HCT116 (cell line): ENCODE measurements around the gene HAND1. TPM values are rescaled to one million over a fixed set of nuclear protein-coding genes. Genes with fewer than 3 reads are reported as not detected.

Experiments
- ATAC-seq: fragments of 200-7000 bp; cut with Tn5 transposase; 2 replicates; pipeline ENCODE4 v1.9.1; 2020; ENCODE audit warnings: mild to moderate bottlenecking, moderate library complexity
- BruUV-seq: library from RNA; stranded (reverse); fragments of 400-500 nt; replicated peaks from 2 replicates; lab custom pipeline; 2021; lab: Mats Ljungman, UMichigan
- CTCF ChIA-PET: fragments of 300-600 bp; sonication (Branson Sonifier 250); formaldehyde crosslinking; loops from one replicate; lab custom pipeline; 2021; ENCODE audit warnings: antibody characterized with exemption; lab: Charles Lee
- POLR2A ChIA-PET: fragments of 300-600, 350-600 bp; sonication (Branson Sonifier 250); formaldehyde crosslinking; loops from one replicate; lab custom pipeline; 2021; ENCODE audit warnings: antibody characterized with exemption; lab: Charles Lee
- RAD21 ChIA-PET, 2 experiments: fragments of 300-600 bp; sonication (Branson Sonifier 250); formaldehyde crosslinking; loops; one replicate each; lab custom pipeline; 2023; ENCODE audit warnings: low total read pairs in 2 of 2; ENCODE audit not compliant: uncharacterized antibody in 2 of 2, unreplicated experiment in 2 of 2, low non-redundant PET in 1 of 2; lab: Charles Lee
- DNase-seq: peaks from one replicate; pipeline ENCODE4 v3.0.0-alpha.2; 2010; ENCODE audit warnings: low read depth, low spot score
- H2AFZ ChIP-seq: fragments of 200-600 bp; shearing (Covaris generic), sonication (generic); 2 replicates; pipeline ENCODE4 v1.6.1; 2017; ENCODE audit warnings: low read depth, mixed run types, mixed read lengths, antibody characterized with exemption, low read length; ENCODE audit not compliant: poor library complexity, severe bottlenecking
- H3K27ac ChIP-seq: 2 replicates; pipeline ENCODE4 v1.5.1; 2012; ENCODE audit warnings: low read depth, low read length
- H3K27me3 ChIP-seq: fragments of 200-600 bp; sonication (generic); 2 replicates; pipeline ENCODE4 v1.6.1; 2016; ENCODE audit warnings: mixed run types, low read length, mixed read lengths; ENCODE audit not compliant: insufficient read depth
- H3K36me3 ChIP-seq, 2 experiments: fragments of 200-500 bp in 1 of 2; fragments of 200-600 bp in 1 of 2; sonication (Bioruptor generic) in 1 of 2; sonication (generic) in 1 of 2; 2 replicates each; pipeline versions ENCODE4 v1.5.1 to v1.6.1; 2014 to 2016; ENCODE audit warnings: low read length in 2 of 2, inconsistent platforms in 1 of 2, mixed read lengths in 1 of 2, mixed run types in 1 of 2; ENCODE audit not compliant: insufficient read depth in 2 of 2, control insufficient read depth in 1 of 2
- H3K4me1 ChIP-seq, 2 experiments: fragments of 200-600 bp in 1 of 2; sonication (generic) in 1 of 2; 2 replicates each; pipeline versions ENCODE4 v1.5.1 to v1.6.1; 2012 to 2017; ENCODE audit warnings: low read length in 2 of 2, inconsistent platforms in 1 of 2, mild to moderate bottlenecking in 1 of 2, mixed read lengths in 1 of 2, mixed run types in 1 of 2, moderate library complexity in 1 of 2; ENCODE audit not compliant: insufficient read depth in 2 of 2, control insufficient read depth in 1 of 2
- H3K4me2 ChIP-seq: fragments of 200-600 bp; sonication (generic); 2 replicates; pipeline ENCODE4 v1.6.1; 2017; ENCODE audit warnings: mixed run types, low read length, mixed read lengths
- H3K4me3 ChIP-seq, 2 experiments: fragments of 200-600 bp in 1 of 2; sonication (generic) in 1 of 2; replicated peaks in 1 of 2; 2 replicates each; pipeline ENCODE4 v1.5.1; 2011 to 2016; ENCODE audit warnings: low read length in 2 of 2, control low read depth in 1 of 2, low read depth in 1 of 2, mild to moderate bottlenecking in 1 of 2, mixed read lengths in 1 of 2, mixed run types in 1 of 2
- H3K79me2 ChIP-seq: fragments of 200-600 bp; sonication (generic); 2 replicates; pipeline ENCODE4 v1.6.1; 2017; ENCODE audit warnings: mild to moderate bottlenecking, mixed run types, low read length, moderate library complexity, mixed read lengths; ENCODE audit not compliant: insufficient read depth
- H3K9ac ChIP-seq: fragments of 200-600 bp; sonication (generic); 2 replicates; pipeline ENCODE4 v1.6.1; 2016; ENCODE audit warnings: low read length, mixed read lengths
- H3K9me2 ChIP-seq: fragments of 200-600 bp; sonication (generic), shearing (Covaris generic); 2 replicates; pipeline ENCODE4 v1.6.1; 2017; ENCODE audit warnings: mixed run types, mild to moderate bottlenecking, moderate library complexity; ENCODE audit not compliant: insufficient read depth
- H3K9me3 ChIP-seq, 2 experiments: fragments of 200-500 bp in 1 of 2; fragments of 200-600 bp in 1 of 2; sonication (Bioruptor generic) in 1 of 2; sonication (generic) in 1 of 2; 2 replicates each; pipeline ENCODE4 v1.6.1; 2014 to 2017; ENCODE audit warnings: low read length in 2 of 2, mixed read lengths in 2 of 2, inconsistent platforms in 1 of 2, low read depth in 1 of 2, mild to moderate bottlenecking in 1 of 2, mixed run types in 1 of 2, moderate library complexity in 1 of 2; ENCODE audit not compliant: control insufficient read depth in 1 of 2, insufficient read depth in 1 of 2
- H4K20me1 ChIP-seq: fragments of 200-600 bp; sonication (generic), shearing (Covaris generic); 2 replicates; pipeline ENCODE4 v1.6.1; 2017; ENCODE audit warnings: mixed run types, mild to moderate bottlenecking, moderate library complexity; ENCODE audit not compliant: insufficient read depth
- ATF3 ChIP-seq: IDR thresholded peaks from 2 replicates; pipeline ENCODE4 v1.6.1; 2012
- CEBPB ChIP-seq: IDR thresholded peaks from 2 replicates; pipeline ENCODE4 v1.6.1; 2012; ENCODE audit warnings: low read depth
- CTCF ChIP-seq, 3 experiments: fragments of 200-600 bp in 1 of 3; sonication (generic) in 1 of 3; IDR thresholded peaks in 2 of 3; conservative IDR thresholded peaks in 1 of 3; 2 replicates each; pipeline ENCODE4 v1.5.1; 2012 to 2017; ENCODE audit warnings: low read depth in 2 of 3, low read length in 2 of 3, antibody characterized with exemption in 1 of 3, borderline replicate concordance in 1 of 3, control low read depth in 1 of 3, mild to moderate bottlenecking in 1 of 3, mixed read lengths in 1 of 3, mixed run types in 1 of 3, moderate library complexity in 1 of 3; ENCODE audit not compliant: insufficient read depth in 1 of 3
- ELF1 ChIP-seq: IDR thresholded peaks from 2 replicates; pipeline ENCODE4 v1.6.1; 2012; ENCODE audit warnings: low read depth, borderline replicate concordance
- EZH2 ChIP-seq: fragments of 200-600 bp; sonication (generic); IDR thresholded peaks from 2 replicates; pipeline ENCODE4 v1.6.1; 2017; ENCODE audit warnings: antibody characterized with exemption, mixed run types
- EZH2phosphoT487 ChIP-seq: fragments of 200-600 bp; IDR thresholded peaks from 2 replicates; pipeline ENCODE4 v1.6.1; 2018; ENCODE audit warnings: antibody characterized with exemption, borderline replicate concordance
- FOSL1 ChIP-seq: IDR thresholded peaks from 2 replicates; pipeline ENCODE4 v1.6.1; 2012; ENCODE audit warnings: low read depth
- POLR2A ChIP-seq: IDR thresholded peaks from 2 replicates; pipeline ENCODE4 v1.7.0; 2011; ENCODE audit warnings: borderline replicate concordance; ENCODE audit not compliant: insufficient read depth, insufficient read length; ENCODE audit errors: extremely low read depth
- POLR2AphosphoS5 ChIP-seq: IDR thresholded peaks from 2 replicates; pipeline ENCODE4 v1.6.1; 2011; ENCODE audit warnings: mild to moderate bottlenecking, low read depth, low read length, moderate library complexity
- TCF7L2 ChIP-seq: IDR thresholded peaks from 2 replicates; pipeline ENCODE4 v1.7.0; 2011; ENCODE audit warnings: borderline replicate concordance, inconsistent platforms; ENCODE audit not compliant: insufficient read depth, insufficient read length; ENCODE audit errors: extremely low read depth
- YY1 ChIP-seq: IDR thresholded peaks from 2 replicates; pipeline ENCODE4 v1.6.1; 2011; ENCODE audit warnings: low read length, low read depth, moderate library complexity, mild to moderate bottlenecking; ENCODE audit not compliant: insufficient replicate concordance; ENCODE audit errors: extremely low read depth
- ZNF274 ChIP-seq: fragments of 200-500 bp; sonication (Bioruptor generic); IDR thresholded peaks from 2 replicates; pipeline ENCODE4 v1.6.1; 2014; ENCODE audit warnings: mild to moderate bottlenecking, low read depth, low read length, inconsistent platforms
- intact Hi-C: fragments of 100-400 bp; cut with micrococcal nuclease; formaldehyde crosslinking; loops from 2 replicates; pipeline ENCODE4 v1.10.0; 2022
- total RNA-seq: library from RNA; stranded (reverse); gene quantifications from one replicate; pipeline ENCODE4 v1.2.1, GENCODE V29; 2021; ENCODE audit not compliant: unreplicated experiment

The HAND1 gene
- total RNA-seq, 1 experiment from 2014 or later, result not detected

GRCh38 chr5:154487541-154487940, 9.5 kb upstream of the HAND1 start:
- H3K27ac ChIP-seq, result no peak overlapping the region
- CTCF ChIA-PET, result no interaction called here
- POLR2A ChIA-PET, result no interaction called here
- no peak for TF ChIP-seq FOSL1
- TF ChIP-seq POLR2AphosphoS5, result no peak
- no peak for TF ChIP-seq ZNF274
- TF ChIP-seq TCF7L2, result no peak
- TF ChIP-seq EZH2phosphoT487, result no peak
- TF ChIP-seq POLR2A, result no peak
- TF ChIP-seq ATF3, result no peak
- TF ChIP-seq CEBPB, result no peak
- TF ChIP-seq YY1, result no peak
- no peak for TF ChIP-seq ELF1
- TF ChIP-seq CTCF (IDR thresholded peaks at IDR 0.05 in 2 of 3, conservative IDR thresholded peaks at IDR 0.05 in 1 of 3; ENCODE audit: borderline replicate concordance in 1 of 3, insufficient read depth in 1 of 3, low read depth in 2 of 3, low read length in 2 of 3), result no peak
- no peak for TF ChIP-seq EZH2
- intact Hi-C loops, result no loop called here
- no peaks in the 10 kb centered on the region for H3K4me1 ChIP-seq
- no peak overlapping the region for H3K4me3 ChIP-seq
- H3K9me3 ChIP-seq, result no peaks in the 10 kb centered on the region
- peaks cover 53% of the 10 kb centered on the region for H3K27me3 ChIP-seq
- H4K20me1 ChIP-seq, result no peaks in the 10 kb centered on the region
- H2AFZ ChIP-seq, result no peak overlapping the region
- H3K9me2 ChIP-seq, result no peaks in the 10 kb centered on the region
- no peaks in the 10 kb centered on the region for H3K36me3 ChIP-seq
- no TSS peak for BruUV-seq
- DNase-seq (no peak), ATAC-seq (no peak)
- no peaks in the 10 kb centered on the region for H3K79me2 ChIP-seq
- no peak overlapping the region for H3K4me2 ChIP-seq
- H3K9ac ChIP-seq, result no peak overlapping the region
- RAD21 ChIA-PET, result no interaction called here
